GM23248 (cell line): ENCODE results near the gene PGBD2. TPM values are rescaled to one million over a fixed set of nuclear protein-coding genes. Genes with fewer than 3 reads are reported as not detected.
A peak's percentile ranks its signal among the peaks of the same experiment; 100 is the strongest.

ENCODE experiments used
- DNase-seq: peaks from one replicate; pipeline ENCODE4 v3.0.0-alpha.2; 2015
- H2AFZ ChIP-seq: fragments of 200-600 bp; sonication (generic); 2 replicates; pipeline ENCODE4 v1.6.1; 2016; ENCODE audit warnings: antibody characterized with exemption
- H3F3A ChIP-seq: fragments of 200-600 bp; sonication (generic); 2 replicates; pipeline ENCODE4 v1.6.1; 2016; ENCODE audit warnings: mild to moderate bottlenecking, antibody characterized with exemption, mixed run types; ENCODE audit not compliant: insufficient read depth
- H3K27ac ChIP-seq: fragments of 200-600 bp; sonication (generic); 2 replicates; pipeline ENCODE4 v1.5.1; 2016; ENCODE audit warnings: mild to moderate bottlenecking
- H3K27me3 ChIP-seq: fragments of 200-600 bp; sonication (generic); replicated peaks from 2 replicates; pipeline ENCODE4 v1.6.1; 2016; ENCODE audit warnings: mild to moderate bottlenecking; ENCODE audit not compliant: insufficient read depth
- H3K36me3 ChIP-seq: fragments of 200-600 bp; sonication (generic); 2 replicates; pipeline ENCODE4 v1.6.1; 2016; ENCODE audit warnings: low read depth, mild to moderate bottlenecking
- H3K4me1 ChIP-seq: fragments of 200-600 bp; sonication (generic); 2 replicates; pipeline ENCODE4 v1.6.1; 2016; ENCODE audit warnings: mild to moderate bottlenecking; ENCODE audit not compliant: insufficient read depth
- H3K4me2 ChIP-seq: fragments of 200-600 bp; sonication (generic); one replicate; pipeline ENCODE4 v1.6.1; 2016; ENCODE audit warnings: mild to moderate bottlenecking; ENCODE audit not compliant: unreplicated experiment
- H3K4me3 ChIP-seq: fragments of 200-600 bp; sonication (generic); 2 replicates; pipeline ENCODE4 v1.5.1; 2016; ENCODE audit warnings: mild to moderate bottlenecking
- H3K79me2 ChIP-seq: fragments of 200-600 bp; sonication (generic); 2 replicates; pipeline ENCODE4 v1.6.1; 2016; ENCODE audit warnings: mild to moderate bottlenecking; ENCODE audit not compliant: insufficient read depth
- H3K9ac ChIP-seq: fragments of 200-600 bp; sonication (generic); 2 replicates; pipeline ENCODE4 v1.6.1; 2016; ENCODE audit warnings: mild to moderate bottlenecking
- H3K9me2 ChIP-seq: fragments of 200-600 bp; sonication (generic); 2 replicates; pipeline ENCODE4 v1.6.1; 2016; ENCODE audit warnings: mixed run types, mild to moderate bottlenecking, moderate library complexity; ENCODE audit not compliant: insufficient read depth
- H3K9me3 ChIP-seq: fragments of 200-600 bp; sonication (generic); one replicate; pipeline ENCODE4 v1.6.1; 2017; ENCODE audit warnings: low read depth
- H4K20me1 ChIP-seq: fragments of 200-600 bp; sonication (generic); 2 replicates; pipeline ENCODE4 v1.6.0; 2016; ENCODE audit not compliant: insufficient read depth
- EZH2 ChIP-seq: fragments of 200-600 bp; sonication (generic); IDR thresholded peaks from 2 replicates; pipeline ENCODE4 v1.6.1; 2018; ENCODE audit warnings: antibody characterized with exemption, mild to moderate bottlenecking; ENCODE audit not compliant: insufficient read depth, poor library complexity, severe bottlenecking
- EZH2phosphoT487 ChIP-seq: fragments of 200-600 bp; sonication (generic); IDR thresholded peaks from 2 replicates; pipeline ENCODE4 v1.6.1; 2018; ENCODE audit warnings: antibody characterized with exemption, moderate library complexity, mild to moderate bottlenecking, low read depth; ENCODE audit not compliant: insufficient read depth
- WGBS, 2 experiments: methylation state at CpG; one replicate each; pipeline ENCODE4 v1.1.6; 2015 to 2017; ENCODE audit warnings: low lambda C conversion rate in 2 of 2, low coverage in 1 of 2; ENCODE audit errors: missing lambda C conversion rate in 2 of 2; 5-methylcytosine and 5-hydroxymethylcytosine counted together
- in situ Hi-C: fragments of 300-500 bp; cut with MboI; formaldehyde crosslinking; loops from 2 replicates; pipeline ENCODE4 v1.15.0; 2020
- polyA plus RNA-seq: library from polyadenylated mRNA; unstranded; fragments of >200 nt; fragmentation: Nextera tagmentation; extraction: Ambion mirVana; gene quantifications from 2 replicates; pipeline ENCODE4 v1.2.1, GENCODE V29; 2016
- total RNA-seq: library from RNA; depleted of rRNA; stranded (reverse); fragments of >200 nt; shearing (Covaris generic); gene quantifications from 2 replicates; pipeline ENCODE4 v1.2.3, GENCODE V29; 2014

PGBD2 gene
- total and polyA plus RNA-seq, 2 experiments from 2014 or later: 3.5 to 5.8 TPM

DNA sequence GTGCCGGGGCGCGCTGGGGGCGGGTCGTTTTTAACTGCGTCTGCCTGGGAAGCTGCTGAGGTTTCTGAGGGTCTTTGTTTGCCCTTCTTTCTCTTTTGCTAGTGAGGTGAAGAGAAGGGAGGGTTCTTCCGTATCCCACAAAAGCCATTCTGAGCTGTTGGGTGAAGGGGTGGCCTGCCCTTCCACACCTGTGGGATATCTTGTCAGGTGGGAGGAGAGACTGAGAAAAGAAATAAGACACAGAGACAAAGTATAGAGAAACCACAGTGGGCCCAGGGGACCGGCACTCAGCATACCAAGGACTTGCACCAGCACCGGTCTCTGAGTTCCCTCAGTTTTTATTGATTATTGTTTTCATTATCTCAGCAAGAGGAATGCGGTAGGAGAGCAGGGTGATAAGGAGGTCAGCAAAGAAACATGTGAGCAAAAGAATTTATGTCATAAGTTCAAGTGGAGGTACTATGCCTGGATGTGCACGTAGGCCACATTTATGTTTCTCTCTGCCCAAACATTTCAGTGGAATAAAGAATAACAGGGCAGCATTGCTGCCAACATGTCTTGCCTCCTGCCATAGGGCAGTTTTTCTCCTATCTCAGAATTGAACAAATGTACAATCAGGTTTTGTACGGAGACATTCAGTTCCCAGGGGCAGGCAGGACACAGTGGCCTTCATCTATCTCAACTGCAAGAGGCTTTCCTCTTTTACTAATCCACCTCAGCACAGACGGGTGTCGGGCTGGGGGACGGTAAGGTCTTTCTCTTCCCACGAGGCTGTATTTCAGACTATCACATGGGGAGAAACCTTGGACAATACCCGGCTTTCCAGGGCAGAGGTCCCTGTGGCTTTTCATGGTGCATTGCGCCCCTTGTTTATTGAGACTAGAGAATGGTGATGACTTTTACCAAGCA is 972 bp downstream of the PGBD2 start:
- H3K27me3 ChIP-seq: no peaks in the 10 kb centered on the region
- 19 to 25% methylated on average over 16 to 18 of the region's 18 CpGs for WGBS, 2 experiments
- no peaks in the 10 kb centered on the region for H3K36me3 ChIP-seq
- peaks cover 13% of the 10 kb centered on the region for H3F3A ChIP-seq
- no peak for TF ChIP-seq EZH2
- TF ChIP-seq EZH2phosphoT487: no peak
- H3K27ac ChIP-seq: peak overlapping the region; percentile 89
- DNase-seq: peak; percentile 18
- peak overlapping the region; percentile 98 for H3K4me2 ChIP-seq
- H3K9ac ChIP-seq: peak overlapping the region; percentile 93
- H3K79me2 ChIP-seq: peaks cover 49% of the 10 kb centered on the region
- H3K4me1 ChIP-seq: peaks cover 7% of the 10 kb centered on the region; the same call in 1 of the 2 replicates
- H2AFZ ChIP-seq: peak overlapping the region; percentile 97
- in situ Hi-C loops: no loop called here
- no peaks in the 10 kb centered on the region for H3K9me2 ChIP-seq
- peak overlapping the region; percentile 99 for H3K4me3 ChIP-seq
- H3K9me3 ChIP-seq: no peaks in the 10 kb centered on the region
- H4K20me1 ChIP-seq: no peaks in the 10 kb centered on the region

DNA sequence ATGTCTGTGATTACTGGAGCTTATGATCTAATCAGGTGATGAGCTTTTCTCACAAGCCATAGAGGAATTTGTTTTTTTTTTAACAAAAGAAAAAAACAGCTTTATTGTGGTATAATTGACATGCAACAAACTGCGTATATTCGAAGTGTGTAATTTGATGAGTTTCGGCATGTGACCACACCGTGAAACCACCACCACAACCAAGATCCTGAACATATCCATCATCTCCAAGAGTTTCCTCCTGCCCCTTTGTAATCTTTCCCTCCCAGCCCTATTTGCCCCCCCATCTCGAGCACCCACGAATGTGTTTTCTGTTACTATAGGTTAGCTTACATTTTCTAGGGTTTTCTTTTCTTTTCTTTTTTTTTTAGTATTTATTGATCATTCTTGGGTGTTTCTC is 4.7 kb downstream of the PGBD2 start:
- H2AFZ ChIP-seq: no peak overlapping the region
- peaks cover 63% of the 10 kb centered on the region for H3K79me2 ChIP-seq
- no peaks in the 10 kb centered on the region for H3K9me3 ChIP-seq
- H3K36me3 ChIP-seq: no peaks in the 10 kb centered on the region
- in situ Hi-C loops: no loop called here
- WGBS, 2 experiments: 90 to 97% methylated on average over 6 of the region's 6 CpGs
- no peak overlapping the region for H3K4me2 ChIP-seq
- no peak overlapping the region for H3K27ac ChIP-seq
- no peak overlapping the region for H3K4me3 ChIP-seq
- DNase-seq: no peak
- H3F3A ChIP-seq: no peaks in the 10 kb centered on the region
- H3K9ac ChIP-seq: no peak overlapping the region
- H3K9me2 ChIP-seq: no peaks in the 10 kb centered on the region
- no peaks in the 10 kb centered on the region for H3K27me3 ChIP-seq
- H4K20me1 ChIP-seq: no peaks in the 10 kb centered on the region
- TF ChIP-seq EZH2 (no peak), EZH2phosphoT487 (no peak)
- H3K4me1 ChIP-seq: peaks cover 7% of the 10 kb centered on the region; the same call in 1 of the 2 replicates

DNA sequence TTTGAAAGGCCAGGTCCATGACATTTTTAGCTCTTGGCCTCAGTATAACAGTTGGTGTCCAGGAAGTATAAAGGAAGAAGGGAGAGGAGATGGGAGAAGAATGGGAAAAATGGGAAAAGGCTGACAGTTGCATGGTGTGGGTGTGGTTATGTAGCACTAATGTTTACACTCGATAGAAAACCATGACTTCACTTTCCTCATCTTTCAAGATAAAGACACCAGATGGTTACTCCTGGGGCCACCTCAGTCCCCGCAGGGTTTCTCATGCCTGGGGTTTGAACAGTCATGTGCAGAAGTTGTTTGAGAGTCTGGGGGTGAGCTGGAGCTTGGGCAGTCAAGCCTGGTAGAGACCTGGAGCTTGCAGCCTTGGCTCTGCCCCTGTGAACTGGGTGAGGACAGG is 7.9 kb downstream of the PGBD2 start:
- no peak for DNase-seq
- Histone ChIP-seq H3F3A (peaks cover 3% of the 10 kb centered on the region; the same call in 1 of the 2 replicates), H3K9me3 (no peaks in the 10 kb centered on the region), H2AFZ (no peak overlapping the region), H3K4me2 (no peak overlapping the region), H3K79me2 (peaks cover 40% of the 10 kb centered on the region), H3K36me3 (peaks cover 5% of the 10 kb centered on the region; the same call in 1 of the 2 replicates), H3K9me2 (no peaks in the 10 kb centered on the region), H3K4me1 (no peaks in the 10 kb centered on the region), H3K9ac (no peak overlapping the region), H3K27ac (no peak overlapping the region), H3K4me3 (no peak overlapping the region), H3K27me3 (no peaks in the 10 kb centered on the region), H4K20me1 (no peaks in the 10 kb centered on the region)
- in situ Hi-C loops: no loop called here
- TF ChIP-seq EZH2: no peak
- TF ChIP-seq EZH2phosphoT487: no peak
- WGBS, 2 experiments: 91 to 95% methylated on average over 2 of the region's 2 CpGs

DNA sequence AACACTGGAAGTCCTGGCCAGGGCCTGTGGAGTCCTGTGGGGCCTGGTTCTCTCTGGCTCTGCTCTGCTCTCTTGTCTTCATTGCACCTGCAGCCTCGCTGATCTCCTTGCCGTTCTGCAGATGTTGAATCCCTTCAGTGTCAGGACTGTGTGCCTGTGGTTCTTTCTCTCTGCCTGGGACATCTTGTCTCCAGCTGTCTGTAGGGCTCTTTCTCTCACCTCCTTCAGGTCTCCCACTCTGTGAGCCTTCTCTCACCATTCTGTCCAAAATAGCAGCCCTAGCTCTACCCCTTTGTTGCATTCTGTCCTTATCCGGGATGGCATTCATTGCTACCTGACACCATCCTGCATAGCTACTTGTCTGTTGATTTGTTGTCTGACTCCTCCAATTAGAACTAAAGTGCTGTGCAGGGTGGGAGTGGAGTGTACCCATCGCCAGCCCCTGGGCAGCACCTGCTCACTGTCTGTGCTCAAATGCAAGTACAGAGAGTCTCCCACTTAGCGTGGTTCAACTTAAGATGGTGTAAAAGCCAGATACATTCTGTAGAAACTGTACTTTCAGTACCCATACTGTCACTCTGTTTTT is 8.9 kb downstream of the PGBD2 start:
- in situ Hi-C loops: no loop called here
- no peak for DNase-seq
- 86 to 93% methylated on average over 5 of the region's 5 CpGs for WGBS, 2 experiments
- Histone ChIP-seq H3K36me3 (peaks cover 5% of the 10 kb centered on the region; the same call in 1 of the 2 replicates), H3K9ac (no peak overlapping the region), H3K4me1 (no peaks in the 10 kb centered on the region), H3K9me2 (no peaks in the 10 kb centered on the region), H3K4me2 (no peak overlapping the region), H3K4me3 (no peak overlapping the region), H2AFZ (no peak overlapping the region), H3K79me2 (peaks cover 30% of the 10 kb centered on the region), H3K27ac (no peak overlapping the region), H3F3A (peaks cover 3% of the 10 kb centered on the region; the same call in 1 of the 2 replicates), H3K27me3 (no peaks in the 10 kb centered on the region), H4K20me1 (no peaks in the 10 kb centered on the region), H3K9me3 (no peaks in the 10 kb centered on the region)
- TF ChIP-seq EZH2 (no peak), EZH2phosphoT487 (no peak)
